Upper lobe of right lung (tissue), 1 donor: ENCODE measurements around the gene TFRC. TPM values are rescaled to one million over a fixed set of nuclear protein-coding genes. Genes with fewer than 3 reads are reported as not detected.

Source experiments
- ATAC-seq: fragments of 200-7000 bp; cut with Tn5 transposase; one replicate; pipeline ENCODE4 v1.9.1; 2020; ENCODE audit warnings: mild to moderate bottlenecking, moderate library complexity
- DNase-seq: peaks from one replicate; pipeline ENCODE4 v3.0.0-alpha.2; 2020
- H3K27ac ChIP-seq: fragments of 200-600 bp; one replicate; pipeline ENCODE4 v1.8.0; 2022
- H3K27me3 ChIP-seq: fragments of 200-600 bp; one replicate; pipeline ENCODE4 v1.8.0; 2022; ENCODE audit warnings: mild to moderate bottlenecking
- H3K36me3 ChIP-seq: fragments of 200-600 bp; one replicate; pipeline ENCODE4 v1.8.0; 2022
- H3K4me1 ChIP-seq: fragments of 200-600 bp; one replicate; pipeline ENCODE4 v1.8.0; 2022
- H3K4me3 ChIP-seq: fragments of 200-600 bp; one replicate; pipeline ENCODE4 v1.8.0; 2022; ENCODE audit warnings: mild to moderate bottlenecking
- H3K9me3 ChIP-seq: fragments of 200-600 bp; one replicate; pipeline ENCODE4 v1.8.0; 2022
- intact Hi-C: fragments of 100-400 bp; cut with DNase I; formaldehyde crosslinking; loops from one replicate; pipeline ENCODE4 v1.11.0; 2022
- total RNA-seq: library from RNA; stranded (reverse); fragmentation: NEBNext Ultra II Directional; extraction: Animal tissue kit (Norgen Biotek cat#: 25700); gene quantifications from one replicate; pipeline ENCODE4 v1.2.1, GENCODE V29; 2021
- TF ChIP-seq, protein P1 (sequence below): fragments of 200-600 bp; IDR thresholded peaks from one replicate; pipeline ENCODE4 v1.8.0; 2022; ENCODE audit warnings: antibody characterized with exemption
- donor health status: DM: no; HTN: yes; CAD: no; lungs with severe emphysema.

The TFRC gene
- total RNA-seq, 1 donor from 2014 or later: 248 TPM

- no peaks in the 10 kb centered on the region for H3K4me1 ChIP-seq
- ATAC-seq: no peak
- H3K27ac ChIP-seq: no peak overlapping the region
- H3K36me3 ChIP-seq: no peaks in the 10 kb centered on the region
- TF ChIP-seq, protein P1, sequence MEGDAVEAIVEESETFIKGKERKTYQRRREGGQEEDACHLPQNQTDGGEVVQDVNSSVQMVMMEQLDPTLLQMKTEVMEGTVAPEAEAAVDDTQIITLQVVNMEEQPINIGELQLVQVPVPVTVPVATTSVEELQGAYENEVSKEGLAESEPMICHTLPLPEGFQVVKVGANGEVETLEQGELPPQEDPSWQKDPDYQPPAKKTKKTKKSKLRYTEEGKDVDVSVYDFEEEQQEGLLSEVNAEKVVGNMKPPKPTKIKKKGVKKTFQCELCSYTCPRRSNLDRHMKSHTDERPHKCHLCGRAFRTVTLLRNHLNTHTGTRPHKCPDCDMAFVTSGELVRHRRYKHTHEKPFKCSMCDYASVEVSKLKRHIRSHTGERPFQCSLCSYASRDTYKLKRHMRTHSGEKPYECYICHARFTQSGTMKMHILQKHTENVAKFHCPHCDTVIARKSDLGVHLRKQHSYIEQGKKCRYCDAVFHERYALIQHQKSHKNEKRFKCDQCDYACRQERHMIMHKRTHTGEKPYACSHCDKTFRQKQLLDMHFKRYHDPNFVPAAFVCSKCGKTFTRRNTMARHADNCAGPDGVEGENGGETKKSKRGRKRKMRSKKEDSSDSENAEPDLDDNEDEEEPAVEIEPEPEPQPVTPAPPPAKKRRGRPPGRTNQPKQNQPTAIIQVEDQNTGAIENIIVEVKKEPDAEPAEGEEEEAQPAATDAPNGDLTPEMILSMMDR: no peak
- H3K4me3 ChIP-seq: no peak overlapping the region
- no peaks in the 10 kb centered on the region for H3K9me3 ChIP-seq
- intact Hi-C loops: no loop called here
- no peaks in the 10 kb centered on the region for H3K27me3 ChIP-seq
- no peak for DNase-seq
These were observed 68.9 kb downstream of the TFRC start for GRCh38 chr3:196012941-196013476.

DNA sequence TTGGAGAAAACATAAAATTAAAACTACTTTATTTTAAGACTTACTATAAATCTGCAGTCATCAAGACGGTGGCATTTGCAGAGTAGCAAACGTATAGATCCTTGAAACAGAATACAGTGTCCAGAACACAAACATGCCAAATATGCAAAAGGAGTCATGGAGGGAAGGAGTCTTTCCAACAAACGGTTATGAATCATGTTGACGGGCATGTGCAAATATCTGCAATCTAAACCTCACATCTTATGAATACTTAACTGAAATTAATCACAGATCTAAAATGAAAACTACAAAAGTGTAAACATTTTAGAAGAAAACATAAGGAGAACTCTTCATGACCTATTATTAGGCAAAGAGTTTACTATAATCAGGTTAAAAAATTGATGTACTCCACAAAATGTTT lies 69.4 kb downstream of the TFRC start:
- intact Hi-C loops: no loop called here
- no peaks in the 10 kb centered on the region for H3K9me3 ChIP-seq

DNA sequence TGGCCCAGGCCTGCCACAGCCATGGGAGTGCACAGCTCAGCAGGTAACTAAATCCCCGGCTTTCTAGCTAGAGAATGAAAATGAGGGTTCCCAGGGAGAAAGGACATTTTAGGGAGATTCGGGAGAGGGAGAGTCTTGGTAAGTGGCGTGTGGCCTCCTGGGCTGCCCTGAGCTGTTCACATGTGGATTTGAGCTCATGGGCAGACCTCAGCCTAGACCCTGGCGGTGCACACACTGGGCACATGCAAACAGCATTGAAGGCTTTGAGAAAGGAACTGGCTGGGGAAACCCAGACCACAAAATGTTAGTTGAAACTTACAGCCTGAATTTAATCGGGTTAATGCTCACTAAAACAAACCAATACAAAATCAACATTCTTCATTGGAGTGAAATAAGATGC lies 72.4 kb downstream of the TFRC start:
- Histone ChIP-seq H3K27me3 (no peaks in the 10 kb centered on the region), H3K4me1 (no peaks in the 10 kb centered on the region), H3K36me3 (no peaks in the 10 kb centered on the region), H3K4me3 (no peak overlapping the region), H3K27ac (no peak overlapping the region), H3K9me3 (no peaks in the 10 kb centered on the region)
- TF ChIP-seq, protein P1: no peak
- no peak for ATAC-seq
- intact Hi-C loops: no loop called here
- no peak for DNase-seq

More for the DNA sequence above, 69.4 kb downstream of the TFRC start:
- Histone ChIP-seq H3K4me1 (no peaks in the 10 kb centered on the region), H3K27ac (no peak overlapping the region), H3K4me3 (no peak overlapping the region), H3K27me3 (no peaks in the 10 kb centered on the region), H3K36me3 (no peaks in the 10 kb centered on the region)
- ATAC-seq (no peak), DNase-seq (no peak)
- TF ChIP-seq, protein P1: no peak

DNA sequence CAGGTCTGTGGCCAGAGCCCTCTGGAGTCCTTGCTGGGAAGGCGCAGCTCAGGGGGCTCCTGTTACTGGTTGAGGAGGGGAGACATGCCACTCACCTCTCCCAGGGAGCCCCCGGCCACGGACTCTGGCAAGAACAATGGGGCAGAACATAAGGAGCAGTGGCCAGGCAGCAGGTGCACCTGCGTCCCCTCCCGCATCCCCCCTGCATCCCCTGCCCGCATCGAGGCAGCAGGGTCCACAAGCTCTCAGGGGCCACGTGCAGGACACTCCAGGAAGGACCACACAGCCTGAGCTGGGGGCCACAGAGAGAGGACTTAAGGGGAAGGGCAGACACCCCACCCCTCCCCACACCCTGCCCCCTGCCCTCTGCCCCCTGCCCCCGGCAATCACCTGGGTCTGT lies 73.0 kb downstream of the TFRC start:
- TF ChIP-seq, protein P1: no peak
- Histone ChIP-seq H3K4me1 (no peaks in the 10 kb centered on the region), H3K27me3 (no peaks in the 10 kb centered on the region), H3K27ac (no peak overlapping the region), H3K4me3 (no peak overlapping the region), H3K36me3 (no peaks in the 10 kb centered on the region), H3K9me3 (no peaks in the 10 kb centered on the region)
- intact Hi-C loops: no loop called here
- no peak for ATAC-seq
- no peak for DNase-seq

GRCh38 chr3:196008387-196008786 lies 73.5 kb downstream of the TFRC start:
- no peak for ATAC-seq
- H3K4me3 ChIP-seq: no peak overlapping the region
- intact Hi-C loops: no loop called here
- no peaks in the 10 kb centered on the region for H3K9me3 ChIP-seq
- H3K27ac ChIP-seq: no peak overlapping the region
- no peaks in the 10 kb centered on the region for H3K36me3 ChIP-seq
- no peaks in the 10 kb centered on the region for H3K4me1 ChIP-seq
- no peaks in the 10 kb centered on the region for H3K27me3 ChIP-seq
- no peak for DNase-seq
- TF ChIP-seq, protein P1: no peak
